Mucosa of descending colon (tissue), 3 donors: ENCODE data around the gene THAP11. TPM values are rescaled to one million over a fixed set of nuclear protein-coding genes. Genes with fewer than 3 reads are reported as not detected.

Experiments used
- ATAC-seq: fragments of 200-7000 bp; cut with Tn5 transposase; one replicate; pipeline ENCODE4 v1.9.1; 2020; ENCODE audit warnings: mild to moderate bottlenecking, moderate library complexity
- DNase-seq, 3 donors: peaks; one replicate each; pipeline ENCODE4 v3.0.0-alpha.2; 2020
- H3K36me3 ChIP-seq: fragments of 200-600 bp; one replicate; pipeline ENCODE4 v1.8.0; 2021; ENCODE audit warnings: low read depth, mild to moderate bottlenecking
- H3K4me1 ChIP-seq: fragments of 200-600 bp; one replicate; pipeline ENCODE4 v1.8.0; 2021; ENCODE audit warnings: low read depth, mild to moderate bottlenecking
- H3K4me3 ChIP-seq: fragments of 200-600 bp; one replicate; pipeline ENCODE4 v1.8.0; 2021; ENCODE audit warnings: mild to moderate bottlenecking
- H3K9me3 ChIP-seq: fragments of 200-600 bp; one replicate; pipeline ENCODE4 v1.8.0; 2021; ENCODE audit warnings: mild to moderate bottlenecking
- intact Hi-C, 2 donors: fragments of 100-400 bp; cut with DNase I in 1 of 2; cut with micrococcal nuclease in 1 of 2; formaldehyde crosslinking; loops; one replicate each; pipeline versions ENCODE4 v1.11.0 to v1.11.1; 2022; cut with DNase I, micrococcal nuclease
- total RNA-seq, 3 donors: library from RNA; stranded (reverse); fragmentation: NEBNext Ultra II Directional in 2 of 3; extraction: Animal tissue kit (Norgen Biotek cat#: 25700) in 2 of 3; gene quantifications; one replicate each; pipeline versions ENCODE4 v1.2.1 to v1.2.4, GENCODE V29; 2021 to 2023
- TF ChIP-seq, protein P1 (sequence below): fragments of 200-600 bp; IDR thresholded peaks from one replicate; pipeline ENCODE4 v1.8.0; 2022; ENCODE audit warnings: antibody characterized with exemption, mild to moderate bottlenecking
- donor health status: DM: no; HTN: no; CAD: no; lungs with moderate emphysema.
- donor health status: DM: no; HTN: no; CAD: no.
- donor health status: DM: no; HTN: yes; CAD: no.

Gene THAP11
- total RNA-seq, 3 donors from 2014 or later: 18.1 to 43.3 (median 20.5) TPM

GRCh38 chr16:67873435-67874370 is 31.6 kb downstream of the THAP11 start:
- H3K4me1 ChIP-seq: peaks cover 9% of the 10 kb centered on the region
- intact Hi-C loops: no loop called here
- peak overlapping the region; percentile 97 for H3K4me3 ChIP-seq
- ATAC-seq: peak; percentile 49
- no peaks in the 10 kb centered on the region for H3K9me3 ChIP-seq
- no peak for DNase-seq
- H3K36me3 ChIP-seq: peaks cover 16% of the 10 kb centered on the region
- TF ChIP-seq, protein P1, sequence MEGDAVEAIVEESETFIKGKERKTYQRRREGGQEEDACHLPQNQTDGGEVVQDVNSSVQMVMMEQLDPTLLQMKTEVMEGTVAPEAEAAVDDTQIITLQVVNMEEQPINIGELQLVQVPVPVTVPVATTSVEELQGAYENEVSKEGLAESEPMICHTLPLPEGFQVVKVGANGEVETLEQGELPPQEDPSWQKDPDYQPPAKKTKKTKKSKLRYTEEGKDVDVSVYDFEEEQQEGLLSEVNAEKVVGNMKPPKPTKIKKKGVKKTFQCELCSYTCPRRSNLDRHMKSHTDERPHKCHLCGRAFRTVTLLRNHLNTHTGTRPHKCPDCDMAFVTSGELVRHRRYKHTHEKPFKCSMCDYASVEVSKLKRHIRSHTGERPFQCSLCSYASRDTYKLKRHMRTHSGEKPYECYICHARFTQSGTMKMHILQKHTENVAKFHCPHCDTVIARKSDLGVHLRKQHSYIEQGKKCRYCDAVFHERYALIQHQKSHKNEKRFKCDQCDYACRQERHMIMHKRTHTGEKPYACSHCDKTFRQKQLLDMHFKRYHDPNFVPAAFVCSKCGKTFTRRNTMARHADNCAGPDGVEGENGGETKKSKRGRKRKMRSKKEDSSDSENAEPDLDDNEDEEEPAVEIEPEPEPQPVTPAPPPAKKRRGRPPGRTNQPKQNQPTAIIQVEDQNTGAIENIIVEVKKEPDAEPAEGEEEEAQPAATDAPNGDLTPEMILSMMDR: no peak

DNA sequence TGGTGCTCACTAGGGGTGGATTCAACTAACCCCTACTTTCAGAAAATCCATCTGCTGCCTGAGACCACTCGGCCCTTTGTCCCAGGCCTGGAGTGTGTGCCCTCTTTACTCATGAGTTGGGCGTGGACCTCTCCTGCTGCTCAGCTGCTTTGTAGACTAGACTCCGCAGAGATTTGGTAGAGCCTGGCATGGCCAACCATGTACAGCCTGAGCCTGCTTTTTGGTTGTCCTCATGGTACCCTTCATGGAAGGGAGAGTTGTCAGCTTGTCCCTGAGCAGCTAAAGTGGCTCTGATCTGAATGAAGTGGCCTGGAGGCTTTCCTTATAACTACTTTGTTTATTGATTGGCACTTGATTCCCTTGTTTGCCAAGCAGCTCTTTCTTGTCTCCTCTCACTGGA is 32.3 kb downstream of the THAP11 start:
- no peak for DNase-seq
- H3K4me1 ChIP-seq: peaks cover 9% of the 10 kb centered on the region
- H3K9me3 ChIP-seq: no peaks in the 10 kb centered on the region
- ATAC-seq: no peak
- TF ChIP-seq, protein P1: no peak
- H3K36me3 ChIP-seq: peaks cover 23% of the 10 kb centered on the region
- intact Hi-C loops: no loop called here
- no peak overlapping the region for H3K4me3 ChIP-seq

GRCh38 chr16:67877064-67877463 is 34.9 kb downstream of the THAP11 start:
- ATAC-seq (no peak), DNase-seq (no peak)
- H3K4me3 ChIP-seq: no peak overlapping the region
- TF ChIP-seq, protein P1: no peak
- intact Hi-C loops: no loop called here
- H3K9me3 ChIP-seq: no peaks in the 10 kb centered on the region
- peaks cover 9% of the 10 kb centered on the region for H3K4me1 ChIP-seq
- peaks cover 30% of the 10 kb centered on the region for H3K36me3 ChIP-seq

DNA sequence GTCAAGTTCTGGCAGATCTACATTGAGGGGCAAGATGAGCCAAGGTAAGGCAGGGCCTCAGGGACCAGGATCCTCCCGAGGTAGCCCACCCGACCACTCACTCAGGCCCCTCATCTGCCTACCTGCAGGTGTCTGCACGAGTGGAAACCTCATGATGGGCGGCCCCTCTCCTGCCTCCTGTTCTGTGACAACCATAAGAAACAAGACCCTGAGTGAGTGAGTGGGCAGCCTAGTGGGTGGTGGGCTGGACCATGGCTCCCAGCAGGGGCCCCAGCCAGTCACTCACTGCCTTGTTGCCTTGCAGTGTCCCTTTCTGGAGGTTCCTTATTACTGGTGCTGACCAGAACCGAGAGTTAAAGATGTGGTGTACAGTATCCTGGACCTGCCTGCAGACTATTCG is 36.1 kb downstream of the THAP11 start:
- TF ChIP-seq, protein P1: no peak
- intact Hi-C loops: no loop called here
- ATAC-seq (no peak), DNase-seq (no peak)
- Histone ChIP-seq H3K9me3 (no peaks in the 10 kb centered on the region), H3K4me3 (no peak overlapping the region), H3K36me3 (peaks cover 30% of the 10 kb centered on the region), H3K4me1 (peaks cover 9% of the 10 kb centered on the region)

GRCh38 chr16:67878846-67879245 is 36.7 kb downstream of the THAP11 start:
- Histone ChIP-seq H3K36me3 (peaks cover 30% of the 10 kb centered on the region), H3K4me3 (no peak overlapping the region), H3K9me3 (no peaks in the 10 kb centered on the region), H3K4me1 (peaks cover 9% of the 10 kb centered on the region)
- TF ChIP-seq, protein P1: no peak
- ATAC-seq: no peak
- intact Hi-C loops: no loop called here
- DNase-seq: no peak
